ENCODE results near the gene LSM3.

The LSM3 gene

GRCh38 chr3:14144423-14145075 lies 34.1 kb upstream of the LSM3 start:
- H3K27me3 ChIP-seq (replicated peaks; ENCODE audit: control insufficient read depth, insufficient read depth, low read length): no peaks in the 10 kb centered on the region
- peaks cover 41% of the 10 kb centered on the region for H3K36me3 ChIP-seq (ENCODE audit: control insufficient read depth, insufficient read depth, low read length)
- DNase-seq (ENCODE audit: extremely low read depth, insufficient read length): peak; percentile 26
- no peak overlapping the region for H3K4me3 ChIP-seq (replicated peaks; ENCODE audit: low read depth, low read length)
- TF ChIP-seq, protein P1, sequence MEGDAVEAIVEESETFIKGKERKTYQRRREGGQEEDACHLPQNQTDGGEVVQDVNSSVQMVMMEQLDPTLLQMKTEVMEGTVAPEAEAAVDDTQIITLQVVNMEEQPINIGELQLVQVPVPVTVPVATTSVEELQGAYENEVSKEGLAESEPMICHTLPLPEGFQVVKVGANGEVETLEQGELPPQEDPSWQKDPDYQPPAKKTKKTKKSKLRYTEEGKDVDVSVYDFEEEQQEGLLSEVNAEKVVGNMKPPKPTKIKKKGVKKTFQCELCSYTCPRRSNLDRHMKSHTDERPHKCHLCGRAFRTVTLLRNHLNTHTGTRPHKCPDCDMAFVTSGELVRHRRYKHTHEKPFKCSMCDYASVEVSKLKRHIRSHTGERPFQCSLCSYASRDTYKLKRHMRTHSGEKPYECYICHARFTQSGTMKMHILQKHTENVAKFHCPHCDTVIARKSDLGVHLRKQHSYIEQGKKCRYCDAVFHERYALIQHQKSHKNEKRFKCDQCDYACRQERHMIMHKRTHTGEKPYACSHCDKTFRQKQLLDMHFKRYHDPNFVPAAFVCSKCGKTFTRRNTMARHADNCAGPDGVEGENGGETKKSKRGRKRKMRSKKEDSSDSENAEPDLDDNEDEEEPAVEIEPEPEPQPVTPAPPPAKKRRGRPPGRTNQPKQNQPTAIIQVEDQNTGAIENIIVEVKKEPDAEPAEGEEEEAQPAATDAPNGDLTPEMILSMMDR (IDR thresholded peaks at IDR 0.05; ENCODE audit: insufficient read depth, low read length, poor library complexity, severe bottlenecking): no peak

GRCh38 chr3:14145236-14145635 lies 33.4 kb upstream of the LSM3 start:
- Histone ChIP-seq H3K27me3 (replicated peaks; ENCODE audit: control insufficient read depth, insufficient read depth, low read length) (no peaks in the 10 kb centered on the region), H3K36me3 (ENCODE audit: control insufficient read depth, insufficient read depth, low read length) (peaks cover 37% of the 10 kb centered on the region), H3K4me3 (replicated peaks; ENCODE audit: low read depth, low read length) (no peak overlapping the region)
- no peak for DNase-seq (ENCODE audit: extremely low read depth, insufficient read length)
- TF ChIP-seq, protein P1 (IDR thresholded peaks at IDR 0.05; ENCODE audit: insufficient read depth, low read length, poor library complexity, severe bottlenecking): no peak

DNA sequence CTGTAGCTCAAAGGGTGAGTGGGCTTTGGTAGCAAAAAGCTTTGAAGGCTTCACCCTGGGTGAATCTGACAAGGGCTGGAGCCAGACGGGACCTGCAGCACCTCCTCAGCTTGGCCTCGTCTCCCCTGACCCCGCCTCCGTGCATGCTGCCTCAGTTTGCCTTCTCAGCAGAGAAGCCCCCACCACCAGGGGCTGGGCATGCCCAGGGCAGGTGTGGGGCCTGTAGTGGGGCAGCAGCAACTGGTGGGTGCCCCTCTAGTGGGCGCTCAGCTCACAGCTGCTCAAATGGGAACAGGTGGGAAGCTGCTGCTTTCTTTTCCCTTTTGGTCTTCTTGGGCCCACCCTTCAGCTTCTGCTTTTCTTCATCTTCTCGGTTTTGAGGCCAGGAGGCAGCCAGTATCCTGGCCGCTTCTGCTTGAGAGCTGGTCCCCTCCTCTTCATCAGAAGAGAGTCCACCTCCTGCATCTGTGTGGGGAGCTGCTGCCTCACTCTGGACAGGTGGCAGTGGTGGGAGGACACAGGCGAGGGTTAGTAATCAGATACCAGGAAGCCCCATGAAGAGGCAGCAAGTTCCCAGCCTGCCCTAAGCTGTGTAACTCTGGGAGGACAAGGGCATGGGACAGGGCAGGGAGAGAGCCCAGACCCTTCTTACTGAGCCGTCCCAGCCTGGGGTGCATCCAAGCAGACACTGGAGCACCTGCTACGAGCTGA lies 32.8 kb upstream of the LSM3 start:
- DNase-seq (ENCODE audit: extremely low read depth, insufficient read length): no peak
- Histone ChIP-seq H3K36me3 (ENCODE audit: control insufficient read depth, insufficient read depth, low read length) (peaks cover 43% of the 10 kb centered on the region), H3K4me3 (replicated peaks; ENCODE audit: low read depth, low read length) (no peak overlapping the region), H3K27me3 (replicated peaks; ENCODE audit: control insufficient read depth, insufficient read depth, low read length) (no peaks in the 10 kb centered on the region)
- TF ChIP-seq, protein P1 (IDR thresholded peaks at IDR 0.05; ENCODE audit: insufficient read depth, low read length, poor library complexity, severe bottlenecking): no peak

- H3K4me3 ChIP-seq (replicated peaks; ENCODE audit: low read depth, low read length): no peak overlapping the region
- H3K36me3 ChIP-seq (ENCODE audit: control insufficient read depth, insufficient read depth, low read length): peaks cover 43% of the 10 kb centered on the region
- no peak for DNase-seq (ENCODE audit: extremely low read depth, insufficient read length)
Measured at GRCh38 chr3:14146381-14147065, 32.1 kb upstream of the LSM3 start.

GRCh38 chr3:14147066-14147435 lies 31.6 kb upstream of the LSM3 start:
- H3K36me3 ChIP-seq (ENCODE audit: control insufficient read depth, insufficient read depth, low read length): peaks cover 41% of the 10 kb centered on the region

More at GRCh38 chr3:14146381-14147065, 32.1 kb upstream of the LSM3 start:
- TF ChIP-seq, protein P1 (IDR thresholded peaks at IDR 0.05; ENCODE audit: insufficient read depth, low read length, poor library complexity, severe bottlenecking): no peak
- H3K27me3 ChIP-seq (replicated peaks; ENCODE audit: control insufficient read depth, insufficient read depth, low read length): no peaks in the 10 kb centered on the region

More at GRCh38 chr3:14147066-14147435, 31.6 kb upstream of the LSM3 start:
- TF ChIP-seq, protein P1 (IDR thresholded peaks at IDR 0.05; ENCODE audit: insufficient read depth, low read length, poor library complexity, severe bottlenecking): no peak
- Histone ChIP-seq H3K4me3 (replicated peaks; ENCODE audit: low read depth, low read length) (no peak overlapping the region), H3K27me3 (replicated peaks; ENCODE audit: control insufficient read depth, insufficient read depth, low read length) (no peaks in the 10 kb centered on the region)
- no peak for DNase-seq (ENCODE audit: extremely low read depth, insufficient read length)
